SK-N-SH treated with all-trans-retinoic acid at 6 μM for 48 hours (cell line): ENCODE measurements around the gene GCNT2.

ENCODE experiments used
- ATAC-seq: fragments of 200-7000 bp; cut with Tn5 transposase; 3 replicates; pipeline ENCODE4 v1.9.1; 2020; ENCODE audit warnings: mild to moderate bottlenecking, moderate library complexity
- ARNTL ChIP-seq: fragments of 450-650 bp; formaldehyde crosslinking; IDR thresholded peaks from 2 replicates; pipeline ENCODE4 v1.5.0; 2020; ENCODE audit warnings: low read depth, mild to moderate bottlenecking, moderate library complexity, borderline replicate concordance
- BACH2 ChIP-seq: fragments of 250-450 bp; sonication (Bioruptor Pico); IDR thresholded peaks from 2 replicates; pipeline ENCODE4 v1.9.0; 2021; ENCODE audit warnings: mild to moderate bottlenecking, borderline replicate concordance
- CSDC2 ChIP-seq: fragments of 250-450 bp; sonication (Bioruptor Pico); IDR thresholded peaks from 2 replicates; pipeline ENCODE4 v1.5.0; 2020; ENCODE audit warnings: mild to moderate bottlenecking, moderate library complexity
- ESRRG ChIP-seq: fragments of 250-450 bp; sonication (Bioruptor Pico); IDR thresholded peaks from 2 replicates; pipeline ENCODE4 v1.6.1; 2021; ENCODE audit warnings: mild to moderate bottlenecking
- GLIS3 ChIP-seq: fragments of 250-450 bp; sonication (Bioruptor Pico); IDR thresholded peaks from 2 replicates; pipeline ENCODE4 v1.5.0; 2020; ENCODE audit warnings: mild to moderate bottlenecking, moderate library complexity
- ISL1 ChIP-seq: fragments of 250-450 bp; sonication (Bioruptor Pico); IDR thresholded peaks from 2 replicates; pipeline ENCODE4 v2.1.2; 2022; ENCODE audit warnings: mild to moderate bottlenecking, moderate library complexity
- PPARA ChIP-seq: fragments of 250-450 bp; sonication (Bioruptor Pico); IDR thresholded peaks from 2 replicates; pipeline ENCODE4 v1.5.0; 2020; ENCODE audit warnings: mild to moderate bottlenecking, borderline replicate concordance
- RARB ChIP-seq: fragments of 250-450 bp; sonication (Bioruptor Pico); IDR thresholded peaks from 2 replicates; pipeline ENCODE4 v1.8.0; 2021; ENCODE audit warnings: mild to moderate bottlenecking, moderate library complexity
- TCF4 ChIP-seq: fragments of 250-450 bp; sonication (Bioruptor Pico); IDR thresholded peaks from 2 replicates; pipeline ENCODE4 v1.8.0; 2021; ENCODE audit warnings: mild to moderate bottlenecking, moderate library complexity, borderline replicate concordance
- TOX ChIP-seq: fragments of 250-450 bp; sonication (Bioruptor Pico); IDR thresholded peaks from 2 replicates; pipeline ENCODE4 v1.8.0; 2021; ENCODE audit warnings: mild to moderate bottlenecking, moderate library complexity, borderline replicate concordance
- ZC3H10 ChIP-seq: fragments of 250-450 bp; sonication (Bioruptor Pico); IDR thresholded peaks from 2 replicates; pipeline ENCODE4 v1.5.1; 2021; ENCODE audit warnings: mild to moderate bottlenecking, moderate library complexity
- ZFP3 ChIP-seq: fragments of 250-450 bp; sonication (Bioruptor Pico); IDR thresholded peaks from 2 replicates; pipeline ENCODE4 v1.5.0; 2020; ENCODE audit warnings: mild to moderate bottlenecking, moderate library complexity
- ZFP30 ChIP-seq: fragments of 450-650 bp; formaldehyde crosslinking; IDR thresholded peaks from 2 replicates; pipeline ENCODE4 v1.5.0; 2022; ENCODE audit warnings: mild to moderate bottlenecking, moderate library complexity
- ZNF565 ChIP-seq: fragments of 450-650 bp; formaldehyde crosslinking; conservative IDR thresholded peaks from 2 replicates; pipeline ENCODE4 v1.5.0; 2020; ENCODE audit warnings: low read depth, mild to moderate bottlenecking, moderate library complexity
- ZNF70 ChIP-seq: fragments of 450-650 bp; formaldehyde crosslinking; IDR thresholded peaks from 2 replicates; pipeline ENCODE4 v1.5.0; 2020; ENCODE audit warnings: mild to moderate bottlenecking, moderate library complexity
- ZNF8 ChIP-seq: fragments of 450-650 bp; formaldehyde crosslinking; IDR thresholded peaks from 2 replicates; pipeline ENCODE4 v1.5.0; 2020; ENCODE audit warnings: mild to moderate bottlenecking, moderate library complexity
- TF ChIP-seq, protein P1 (sequence below): fragments of 250-450 bp; sonication (Bioruptor Pico); IDR thresholded peaks from 2 replicates; pipeline ENCODE4 v1.5.1; 2021; ENCODE audit warnings: mild to moderate bottlenecking, moderate library complexity
- TF ChIP-seq, protein P2 (sequence below): fragments of 250-450 bp; sonication (Bioruptor Pico); IDR thresholded peaks from 2 replicates; pipeline ENCODE4 v1.8.0; 2021; ENCODE audit warnings: low read depth, mild to moderate bottlenecking, moderate library complexity, borderline replicate concordance
- TF ChIP-seq, protein P3 (sequence below): fragments of 250-450 bp; sonication (Bioruptor Pico); IDR thresholded peaks from 2 replicates; pipeline ENCODE4 v1.5.0; 2020; ENCODE audit warnings: mild to moderate bottlenecking, moderate library complexity
- TF ChIP-seq, protein P4 (sequence below): fragments of 250-450 bp; sonication (Bioruptor Pico); IDR thresholded peaks from 2 replicates; pipeline ENCODE4 v1.8.0; 2020; ENCODE audit warnings: mild to moderate bottlenecking, moderate library complexity, borderline replicate concordance
- TF ChIP-seq, protein P5 (sequence below): fragments of 250-450 bp; sonication (Bioruptor Pico); IDR thresholded peaks from 2 replicates; pipeline ENCODE4 v1.5.1; 2020; ENCODE audit warnings: low read depth, mild to moderate bottlenecking, moderate library complexity

The GCNT2 gene

DNA sequence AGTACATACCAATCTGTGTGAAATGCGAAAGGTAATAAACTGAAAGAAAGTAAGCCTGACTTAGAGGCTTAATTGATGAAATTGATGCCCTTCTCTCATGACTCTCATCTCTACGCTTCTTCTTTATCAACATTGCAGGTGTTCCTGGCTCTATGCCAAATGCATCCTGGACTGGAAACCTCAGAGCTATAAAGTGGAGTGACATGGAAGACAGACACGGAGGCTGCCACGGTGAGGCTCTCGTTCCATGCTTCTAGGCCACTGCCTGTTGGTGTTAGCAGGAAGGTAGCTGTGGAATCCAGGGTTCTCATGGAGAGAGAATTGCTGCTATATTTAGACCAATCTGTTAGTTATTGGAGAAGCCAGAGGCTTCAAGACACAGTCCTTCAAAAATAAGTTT lies 100.1 kb downstream of the GCNT2 start:
- no peak for ATAC-seq
- TF ChIP-seq TCF4 (CRISPR knock-in tag) (no peak), ESRRG (no peak), ZC3H10 (CRISPR knock-in tag) (no peak), RARB (CRISPR knock-in tag) (no peak), ZNF565 (CRISPR knock-in tag) (no peak), PPARA (CRISPR knock-in tag) (no peak), CSDC2 (CRISPR knock-in tag) (no peak), ISL1 (CRISPR knock-in tag) (no peak), ARNTL (CRISPR knock-in tag) (no peak)
- TF ChIP-seq, protein P1, sequence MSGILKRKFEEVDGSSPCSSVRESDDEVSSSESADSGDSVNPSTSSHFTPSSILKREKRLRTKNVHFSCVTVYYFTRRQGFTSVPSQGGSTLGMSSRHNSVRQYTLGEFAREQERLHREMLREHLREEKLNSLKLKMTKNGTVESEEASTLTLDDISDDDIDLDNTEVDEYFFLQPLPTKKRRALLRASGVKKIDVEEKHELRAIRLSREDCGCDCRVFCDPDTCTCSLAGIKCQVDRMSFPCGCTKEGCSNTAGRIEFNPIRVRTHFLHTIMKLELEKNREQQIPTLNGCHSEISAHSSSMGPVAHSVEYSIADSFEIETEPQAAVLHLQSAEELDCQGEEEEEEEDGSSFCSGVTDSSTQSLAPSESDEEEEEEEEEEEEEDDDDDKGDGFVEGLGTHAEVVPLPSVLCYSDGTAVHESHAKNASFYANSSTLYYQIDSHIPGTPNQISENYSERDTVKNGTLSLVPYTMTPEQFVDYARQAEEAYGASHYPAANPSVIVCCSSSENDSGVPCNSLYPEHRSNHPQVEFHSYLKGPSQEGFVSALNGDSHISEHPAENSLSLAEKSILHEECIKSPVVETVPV (CRISPR knock-in tag) = no peak
- TF ChIP-seq, protein P2, sequence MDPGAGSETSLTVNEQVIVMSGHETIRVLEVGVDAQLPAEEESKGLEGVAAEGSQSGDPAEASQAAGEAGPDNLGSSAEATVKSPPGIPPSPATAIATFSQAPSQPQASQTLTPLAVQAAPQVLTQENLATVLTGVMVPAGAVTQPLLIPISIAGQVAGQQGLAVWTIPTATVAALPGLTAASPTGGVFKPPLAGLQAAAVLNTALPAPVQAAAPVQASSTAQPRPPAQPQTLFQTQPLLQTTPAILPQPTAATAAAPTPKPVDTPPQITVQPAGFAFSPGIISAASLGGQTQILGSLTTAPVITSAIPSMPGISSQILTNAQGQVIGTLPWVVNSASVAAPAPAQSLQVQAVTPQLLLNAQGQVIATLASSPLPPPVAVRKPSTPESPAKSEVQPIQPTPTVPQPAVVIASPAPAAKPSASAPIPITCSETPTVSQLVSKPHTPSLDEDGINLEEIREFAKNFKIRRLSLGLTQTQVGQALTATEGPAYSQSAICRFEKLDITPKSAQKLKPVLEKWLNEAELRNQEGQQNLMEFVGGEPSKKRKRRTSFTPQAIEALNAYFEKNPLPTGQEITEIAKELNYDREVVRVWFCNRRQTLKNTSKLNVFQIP (CRISPR knock-in tag) = no peak

DNA sequence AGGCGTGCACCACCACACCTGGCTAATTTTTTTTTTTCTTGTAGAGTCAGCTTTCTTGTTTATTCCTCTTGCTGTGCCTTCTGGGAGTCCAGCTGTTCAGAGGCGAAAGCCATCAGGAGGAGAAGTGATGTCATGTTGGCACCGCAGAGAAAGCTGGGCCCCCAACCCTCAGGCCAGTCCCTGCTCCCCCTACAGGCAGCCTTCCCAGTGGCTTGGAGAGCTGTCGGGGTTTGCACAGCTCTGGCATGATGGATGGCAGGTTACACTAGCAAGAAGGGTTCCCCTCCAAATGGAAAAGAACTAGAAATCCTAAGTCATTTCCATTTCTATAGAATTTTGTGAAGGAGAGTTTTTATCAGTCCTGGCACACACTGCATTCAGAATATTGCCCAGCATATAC lies 100.7 kb downstream of the GCNT2 start:
- TF ChIP-seq, protein P3, sequence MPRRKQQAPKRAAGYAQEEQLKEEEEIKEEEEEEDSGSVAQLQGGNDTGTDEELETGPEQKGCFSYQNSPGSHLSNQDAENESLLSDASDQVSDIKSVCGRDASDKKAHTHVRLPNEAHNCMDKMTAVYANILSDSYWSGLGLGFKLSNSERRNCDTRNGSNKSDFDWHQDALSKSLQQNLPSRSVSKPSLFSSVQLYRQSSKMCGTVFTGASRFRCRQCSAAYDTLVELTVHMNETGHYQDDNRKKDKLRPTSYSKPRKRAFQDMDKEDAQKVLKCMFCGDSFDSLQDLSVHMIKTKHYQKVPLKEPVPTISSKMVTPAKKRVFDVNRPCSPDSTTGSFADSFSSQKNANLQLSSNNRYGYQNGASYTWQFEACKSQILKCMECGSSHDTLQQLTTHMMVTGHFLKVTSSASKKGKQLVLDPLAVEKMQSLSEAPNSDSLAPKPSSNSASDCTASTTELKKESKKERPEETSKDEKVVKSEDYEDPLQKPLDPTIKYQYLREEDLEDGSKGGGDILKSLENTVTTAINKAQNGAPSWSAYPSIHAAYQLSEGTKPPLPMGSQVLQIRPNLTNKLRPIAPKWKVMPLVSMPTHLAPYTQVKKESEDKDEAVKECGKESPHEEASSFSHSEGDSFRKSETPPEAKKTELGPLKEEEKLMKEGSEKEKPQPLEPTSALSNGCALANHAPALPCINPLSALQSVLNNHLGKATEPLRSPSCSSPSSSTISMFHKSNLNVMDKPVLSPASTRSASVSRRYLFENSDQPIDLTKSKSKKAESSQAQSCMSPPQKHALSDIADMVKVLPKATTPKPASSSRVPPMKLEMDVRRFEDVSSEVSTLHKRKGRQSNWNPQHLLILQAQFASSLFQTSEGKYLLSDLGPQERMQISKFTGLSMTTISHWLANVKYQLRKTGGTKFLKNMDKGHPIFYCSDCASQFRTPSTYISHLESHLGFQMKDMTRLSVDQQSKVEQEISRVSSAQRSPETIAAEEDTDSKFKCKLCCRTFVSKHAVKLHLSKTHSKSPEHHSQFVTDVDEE = no peak
- no peak for TF ChIP-seq BACH2 (CRISPR knock-in tag)
- no peak for TF ChIP-seq ESRRG
- TF ChIP-seq, protein P4, sequence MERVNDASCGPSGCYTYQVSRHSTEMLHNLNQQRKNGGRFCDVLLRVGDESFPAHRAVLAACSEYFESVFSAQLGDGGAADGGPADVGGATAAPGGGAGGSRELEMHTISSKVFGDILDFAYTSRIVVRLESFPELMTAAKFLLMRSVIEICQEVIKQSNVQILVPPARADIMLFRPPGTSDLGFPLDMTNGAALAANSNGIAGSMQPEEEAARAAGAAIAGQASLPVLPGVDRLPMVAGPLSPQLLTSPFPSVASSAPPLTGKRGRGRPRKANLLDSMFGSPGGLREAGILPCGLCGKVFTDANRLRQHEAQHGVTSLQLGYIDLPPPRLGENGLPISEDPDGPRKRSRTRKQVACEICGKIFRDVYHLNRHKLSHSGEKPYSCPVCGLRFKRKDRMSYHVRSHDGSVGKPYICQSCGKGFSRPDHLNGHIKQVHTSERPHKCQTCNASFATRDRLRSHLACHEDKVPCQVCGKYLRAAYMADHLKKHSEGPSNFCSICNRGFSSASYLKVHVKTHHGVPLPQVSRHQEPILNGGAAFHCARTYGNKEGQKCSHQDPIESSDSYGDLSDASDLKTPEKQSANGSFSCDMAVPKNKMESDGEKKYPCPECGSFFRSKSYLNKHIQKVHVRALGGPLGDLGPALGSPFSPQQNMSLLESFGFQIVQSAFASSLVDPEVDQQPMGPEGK = no peak
- TF ChIP-seq PPARA (CRISPR knock-in tag) = no peak
- TF ChIP-seq, protein P5, sequence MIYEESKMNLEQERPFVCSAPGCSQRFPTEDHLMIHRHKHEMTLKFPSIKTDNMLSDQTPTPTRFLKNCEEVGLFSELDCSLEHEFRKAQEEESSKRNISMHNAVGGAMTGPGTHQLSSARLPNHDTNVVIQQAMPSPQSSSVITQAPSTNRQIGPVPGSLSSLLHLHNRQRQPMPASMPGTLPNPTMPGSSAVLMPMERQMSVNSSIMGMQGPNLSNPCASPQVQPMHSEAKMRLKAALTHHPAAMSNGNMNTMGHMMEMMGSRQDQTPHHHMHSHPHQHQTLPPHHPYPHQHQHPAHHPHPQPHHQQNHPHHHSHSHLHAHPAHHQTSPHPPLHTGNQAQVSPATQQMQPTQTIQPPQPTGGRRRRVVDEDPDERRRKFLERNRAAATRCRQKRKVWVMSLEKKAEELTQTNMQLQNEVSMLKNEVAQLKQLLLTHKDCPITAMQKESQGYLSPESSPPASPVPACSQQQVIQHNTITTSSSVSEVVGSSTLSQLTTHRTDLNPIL (CRISPR knock-in tag) = no peak
- TF ChIP-seq TCF4 (CRISPR knock-in tag) = no peak
- no peak for TF ChIP-seq TOX
- no peak for TF ChIP-seq ZC3H10 (CRISPR knock-in tag)
- no peak for TF ChIP-seq RARB (CRISPR knock-in tag)
- TF ChIP-seq ARNTL (CRISPR knock-in tag) = no peak
- TF ChIP-seq ZNF8 (CRISPR knock-in tag) = no peak
- no peak for TF ChIP-seq GLIS3 (CRISPR knock-in tag)
- no peak for TF ChIP-seq ZNF70
- TF ChIP-seq ZNF565 (CRISPR knock-in tag) = no peak
- TF ChIP-seq ISL1 (CRISPR knock-in tag) = no peak
- TF ChIP-seq ZFP30 (CRISPR knock-in tag) = no peak
- TF ChIP-seq CSDC2 (CRISPR knock-in tag) = no peak
- TF ChIP-seq, protein P2 (CRISPR knock-in tag) = no peak
- TF ChIP-seq ZFP3 = no peak

More for the DNA sequence above, 100.7 kb downstream of the GCNT2 start:
- ATAC-seq = no peak
